ENCODE measurements around the gene TMEM217.
"Not testable (repeated sequence)": the region's sequence is repeated elsewhere in the genome, so short reads cannot be mapped to it uniquely, and the experiment has no call there.

TMEM217 gene

GRCh38 chr6:37218061-37218460, 39.9 kb downstream of the TMEM217 start:
- DNase-seq (ENCODE audit: low read depth) = no peak

- no peak for DNase-seq (ENCODE audit: low read depth)
These were observed 45.7 kb downstream of the TMEM217 start for GRCh38 chr6:37212268-37212667.

- no peak for DNase-seq (ENCODE audit: low read depth)
These were observed 47.5 kb downstream of the TMEM217 start for GRCh38 chr6:37210313-37210968.

GRCh38 chr6:37209461-37210205, 48.3 kb downstream of the TMEM217 start:
- DNase-seq (ENCODE audit: low read depth) = no peak

GRCh38 chr6:37208793-37209192, 49.2 kb downstream of the TMEM217 start:
- DNase-seq (ENCODE audit: low read depth) = no peak

- no peak for DNase-seq (ENCODE audit: low read depth)
These were observed 50.0 kb downstream of the TMEM217 start for GRCh38 chr6:37207903-37208456.

- DNase-seq (ENCODE audit: low read depth) = no peak
These were observed 51.3 kb downstream of the TMEM217 start for GRCh38 chr6:37206622-37207021.

- no peak for DNase-seq (ENCODE audit: low read depth)
These were observed 52.0 kb downstream of the TMEM217 start for GRCh38 chr6:37205997-37206340.

- DNase-seq (ENCODE audit: low read depth) = no peak
These were observed 52.6 kb downstream of the TMEM217 start for GRCh38 chr6:37205175-37205996.

GRCh38 chr6:37204014-37204751, 53.8 kb downstream of the TMEM217 start:
- DNase-seq (ENCODE audit: low read depth) = no peak

GRCh38 chr6:37202788-37203491, 55.0 kb downstream of the TMEM217 start:
- no peak for DNase-seq (ENCODE audit: low read depth)

GRCh38 chr6:37201726-37202125, 56.2 kb downstream of the TMEM217 start:
- DNase-seq (ENCODE audit: low read depth) = no peak

GRCh38 chr6:37200085-37200484, 57.9 kb downstream of the TMEM217 start:
- no peak for DNase-seq (ENCODE audit: low read depth)

- DNase-seq (ENCODE audit: low read depth) = not testable (repeated sequence)
These were observed 61.5 kb downstream of the TMEM217 start for GRCh38 chr6:37196451-37196850.

- DNase-seq (ENCODE audit: low read depth) = not testable (repeated sequence)
These were observed 63.1 kb downstream of the TMEM217 start for GRCh38 chr6:37194886-37195285.

GRCh38 chr6:37192666-37193065, 65.3 kb downstream of the TMEM217 start:
- DNase-seq (ENCODE audit: low read depth) = no peak

GRCh38 chr6:37190159-37190535, 67.8 kb downstream of the TMEM217 start:
- DNase-seq (ENCODE audit: low read depth) = no peak

GRCh38 chr6:37188962-37189510, 68.9 kb downstream of the TMEM217 start:
- DNase-seq (ENCODE audit: low read depth) = no peak

GRCh38 chr6:37187321-37188022, 70.5 kb downstream of the TMEM217 start:
- no peak for DNase-seq (ENCODE audit: low read depth)
